ENCODE data around the gene CHST10.

Gene CHST10

GRCh38 chr2:100388703-100389102 lies 28.8 kb downstream of the CHST10 start:
- POLR2A ChIA-PET: interaction anchor here (0.6 kb wide), 1 partner anchor 18 kb away, joined by 5 read pairs; no protein-coding TSS in a partner anchor
- CTCF ChIA-PET: interaction anchor here (0.7 to 3.6 kb wide), 5 partner anchors 8 to 1712 kb away, joined by 3 to 23 read pairs (median 4); no protein-coding TSS in a partner anchor

GRCh38 chr2:100383954-100384353 lies 33.5 kb downstream of the CHST10 start:
- TF ChIP-seq MYNN (tag by site-specific recombination; IDR thresholded peaks at IDR 0.05; ENCODE audit: borderline replicate concordance) (no peak), ZNF114 (tag by site-specific recombination; IDR thresholded peaks at IDR 0.05) (no peak), ZSCAN23 (tag by site-specific recombination; IDR thresholded peaks at IDR 0.05) (no peak), ZBTB17 (tag by site-specific recombination; IDR thresholded peaks at IDR 0.05) (no peak)
- POLR2A ChIA-PET: no interaction called here
- no peaks in the 10 kb centered on the region for H3K36me3 ChIP-seq (ENCODE audit: control insufficient read depth in 2 of 2, insufficient read depth in 1 of 2, low read length in 2 of 2)
- H3K4me1 ChIP-seq (ENCODE audit: control insufficient read depth, insufficient read depth, low read length): no peaks in the 10 kb centered on the region
- no peaks in the 10 kb centered on the region for H3K9me3 ChIP-seq (ENCODE audit: control insufficient read depth, insufficient read depth, low read depth, low read length)
- no peak overlapping the region for H3K27ac ChIP-seq (ENCODE audit: extremely low read depth, low read depth, low read length)
- no peak overlapping the region for H3K4me3 ChIP-seq (ENCODE audit: low read depth, low read length)
- CTCF ChIA-PET: interaction anchor here (1.9 kb wide), 1 partner anchor 122 kb away, joined by 27 read pairs; no protein-coding TSS in a partner anchor

More at GRCh38 chr2:100388703-100389102, 28.8 kb downstream of the CHST10 start:
- Histone ChIP-seq H3K4me3 (ENCODE audit: low read depth, low read length) (no peak overlapping the region), H3K36me3 (ENCODE audit: control insufficient read depth in 2 of 2, insufficient read depth in 1 of 2, low read length in 2 of 2) (peaks cover 0 to 26% of the 10 kb centered on the region in 2 experiments; a peak in 1 of 3 replicates), H3K27ac (ENCODE audit: extremely low read depth, low read depth, low read length) (no peak overlapping the region), H3K9me3 (ENCODE audit: control insufficient read depth, insufficient read depth, low read depth, low read length) (no peaks in the 10 kb centered on the region), H3K4me1 (ENCODE audit: control insufficient read depth, insufficient read depth, low read length) (no peaks in the 10 kb centered on the region)
- TF ChIP-seq ZNF544 (tag by site-specific recombination; IDR thresholded peaks at IDR 0.05) (no peak), ZNF843 (tag by site-specific recombination; IDR thresholded peaks at IDR 0.05) (no peak), ZNF677 (tag by site-specific recombination; IDR thresholded peaks at IDR 0.05) (no peak), PRDM1 (tag by site-specific recombination; IDR thresholded peaks at IDR 0.05) (no peak), ZNF549 (tag by site-specific recombination; IDR thresholded peaks at IDR 0.05) (no peak), ZSCAN18 (tag by site-specific recombination; IDR thresholded peaks at IDR 0.05) (no peak), ZNF292 (tag by site-specific recombination; IDR thresholded peaks at IDR 0.05; ENCODE audit: borderline replicate concordance, low read depth) (no peak), ZXDB (tag by site-specific recombination; IDR thresholded peaks at IDR 0.05) (no peak), ZNF202 (tag by site-specific recombination; IDR thresholded peaks at IDR 0.05; ENCODE audit: borderline replicate concordance) (no peak), ZNF423 (tag by site-specific recombination; IDR thresholded peaks at IDR 0.05) (no peak), ZBTB26 (tag by site-specific recombination; optimal IDR thresholded peaks at IDR 0.05) (no peak), ZFP37 (tag by site-specific recombination; IDR thresholded peaks at IDR 0.05) (no peak), ZNF19 (tag by site-specific recombination; IDR thresholded peaks at IDR 0.05; ENCODE audit: low read depth) (no peak), BCL6B (tag by site-specific recombination; IDR thresholded peaks at IDR 0.05) (no peak), KLF17 (tag by site-specific recombination; IDR thresholded peaks at IDR 0.05) (no peak), ZNF2 (tag by site-specific recombination; IDR thresholded peaks at IDR 0.05) (no peak)
